Activated T-helper 2 cell treated with anti-CD3 and anti-CD28 coated beads, Interferon-gamma antibody, Interleukin-2, Interleukin-4, amounts not matched to agents 10 μg/mL and 5 μg/mL and 100 μg/mL, durations not matched to agents 14 hours and 24 hours and 36 hours (primary cell): ENCODE data around the gene MXI1. TPM values are rescaled to one million over a fixed set of nuclear protein-coding genes. Genes with fewer than 3 reads are reported as not detected.
A peak's percentile ranks its signal among the peaks of the same experiment; 100 is the strongest.

Source experiments
- DNase-seq: peaks from one replicate; pipeline ENCODE4 v3.0.0; 2021; ENCODE audit warnings: low spot score
- H3K27ac Mint-ChIP-seq: one replicate; pipeline ENCODE4 v1.8.0; 2021; ENCODE audit warnings: mixed read lengths
- H3K27me3 Mint-ChIP-seq: one replicate; pipeline ENCODE4 v1.8.0; 2021; ENCODE audit warnings: low read depth, mixed read lengths
- H3K36me3 Mint-ChIP-seq: one replicate; pipeline ENCODE4 v1.8.0; 2021; ENCODE audit warnings: low read depth, mixed read lengths
- H3K4me1 Mint-ChIP-seq: one replicate; pipeline ENCODE4 v1.8.0; 2021; ENCODE audit warnings: low read depth, mixed read lengths
- H3K4me3 Mint-ChIP-seq: one replicate; pipeline ENCODE4 v1.8.0; 2021; ENCODE audit warnings: low read depth, mild to moderate bottlenecking, moderate library complexity, mixed read lengths
- H3K9me3 Mint-ChIP-seq: one replicate; pipeline ENCODE4 v1.8.0; 2021; ENCODE audit warnings: mixed read lengths
- intact Hi-C: fragments of 100-400 bp; cut with micrococcal nuclease; formaldehyde crosslinking; loops from one replicate; pipeline ENCODE4 v1.15.1; 2023
- total RNA-seq: library from RNA; stranded (reverse); gene quantifications from 2 replicates; pipeline ENCODE4 v1.2.3, GENCODE V29; 2022

The MXI1 gene
- total RNA-seq, 1 donor from 2014 or later, result 14.6 TPM

DNA sequence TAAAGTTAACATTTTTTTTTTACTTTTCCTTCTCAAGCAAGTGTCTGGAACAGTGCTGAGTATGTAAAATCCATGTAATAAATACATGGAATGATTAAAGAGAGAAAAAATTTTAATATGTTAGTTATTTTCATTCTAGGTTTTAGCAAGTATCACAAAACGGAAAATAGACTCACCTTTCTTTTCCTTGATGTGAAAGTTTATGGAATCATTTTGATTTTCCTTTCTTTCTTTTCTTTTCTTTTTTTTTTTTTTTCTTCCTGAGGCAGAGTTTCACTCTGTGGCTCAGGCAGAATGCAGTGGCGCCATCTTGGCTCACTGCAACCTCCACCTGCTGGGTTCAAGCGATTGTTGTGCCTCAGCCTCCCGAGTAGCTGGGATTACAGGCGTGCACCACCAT lies 69.2 kb downstream of the MXI1 start:
- Mint-ChIP-seq H3K4me1 (peaks cover 13% of the 10 kb centered on the region), H3K36me3 (peaks cover 3% of the 10 kb centered on the region), H3K27me3 (peaks cover 44% of the 10 kb centered on the region), H3K9me3 (no peaks in the 10 kb centered on the region), H3K4me3 (no peak overlapping the region), H3K27ac (no peak overlapping the region)
- no peak for DNase-seq
- intact Hi-C loops, result loop anchor here (5.0 kb wide), 2 partner anchors 34 to 49 kb away; no protein-coding TSS in a partner anchor

GRCh38 chr10:110277591-110277990 lies 70.2 kb downstream of the MXI1 start:
- H3K9me3 Mint-ChIP-seq, result no peaks in the 10 kb centered on the region
- H3K27me3 Mint-ChIP-seq, result peaks cover 40% of the 10 kb centered on the region
- no peak overlapping the region for H3K4me3 Mint-ChIP-seq
- no peak for DNase-seq
- intact Hi-C loops, result loop anchor here (5.0 kb wide), 2 partner anchors 35 to 50 kb away; no protein-coding TSS in a partner anchor
- H3K4me1 Mint-ChIP-seq, result peaks cover 13% of the 10 kb centered on the region
- H3K27ac Mint-ChIP-seq, result no peak overlapping the region
- peaks cover 3% of the 10 kb centered on the region for H3K36me3 Mint-ChIP-seq

- intact Hi-C loops, result loop anchor here (1.0 to 5.0 kb wide), 4 partner anchors 36 to 141 kb away; partner anchors contain the start of gene MXI1
- H3K4me1 Mint-ChIP-seq, result peaks cover 8% of the 10 kb centered on the region
- no peak overlapping the region for H3K27ac Mint-ChIP-seq
- DNase-seq, result no peak
- H3K27me3 Mint-ChIP-seq, result peaks cover 33% of the 10 kb centered on the region
- peaks cover 3% of the 10 kb centered on the region for H3K36me3 Mint-ChIP-seq
- H3K4me3 Mint-ChIP-seq, result no peak overlapping the region
- H3K9me3 Mint-ChIP-seq, result no peaks in the 10 kb centered on the region
Observed at GRCh38 chr10:110278562-110279406, 71.4 kb downstream of the MXI1 start.

- intact Hi-C loops, result loop anchor here (1.0 to 5.0 kb wide), 4 partner anchors 37 to 142 kb away; partner anchors contain the start of gene MXI1
- H3K36me3 Mint-ChIP-seq, result peaks cover 5% of the 10 kb centered on the region
- H3K27me3 Mint-ChIP-seq, result peaks cover 31% of the 10 kb centered on the region
- H3K9me3 Mint-ChIP-seq, result no peaks in the 10 kb centered on the region
- peaks cover 8% of the 10 kb centered on the region for H3K4me1 Mint-ChIP-seq
- H3K4me3 Mint-ChIP-seq, result no peak overlapping the region
- H3K27ac Mint-ChIP-seq, result no peak overlapping the region
- peak; percentile 17 for DNase-seq
Observed at GRCh38 chr10:110279407-110279986, 72.1 kb downstream of the MXI1 start.

GRCh38 chr10:110284262-110284661 lies 76.9 kb downstream of the MXI1 start:
- H3K27ac Mint-ChIP-seq, result no peak overlapping the region

DNA sequence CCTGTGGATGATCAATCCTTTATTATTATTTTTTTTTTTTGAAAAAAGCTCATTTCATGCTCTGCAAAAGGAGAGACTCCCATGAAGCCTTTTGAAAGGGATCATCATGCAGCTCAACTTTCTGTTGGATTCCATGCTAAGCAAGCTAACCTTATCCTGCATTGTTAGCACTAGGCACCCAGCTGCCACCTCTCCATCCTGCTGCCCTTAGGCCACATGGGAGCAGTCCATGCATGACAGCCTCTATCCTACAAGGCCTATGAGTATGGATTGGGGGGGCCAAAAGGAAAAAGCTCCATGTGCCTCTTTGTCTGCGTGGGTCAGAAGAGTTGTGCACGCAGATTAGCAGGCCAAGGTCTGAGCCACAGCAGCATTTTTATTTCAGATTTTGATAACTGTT lies 78.1 kb downstream of the MXI1 start:
- H3K27ac Mint-ChIP-seq, result no peak overlapping the region
- no peaks in the 10 kb centered on the region for H3K4me1 Mint-ChIP-seq
- no peak overlapping the region for H3K4me3 Mint-ChIP-seq
- H3K27me3 Mint-ChIP-seq, result no peaks in the 10 kb centered on the region
- H3K36me3 Mint-ChIP-seq, result peaks cover 40% of the 10 kb centered on the region
- no peak for DNase-seq
- intact Hi-C loops, result no loop called here
- no peaks in the 10 kb centered on the region for H3K9me3 Mint-ChIP-seq

More at GRCh38 chr10:110284262-110284661, 76.9 kb downstream of the MXI1 start:
- DNase-seq, result no peak
- peaks cover 34% of the 10 kb centered on the region for H3K36me3 Mint-ChIP-seq
- intact Hi-C loops, result no loop called here
- H3K9me3 Mint-ChIP-seq, result no peaks in the 10 kb centered on the region
- H3K4me3 Mint-ChIP-seq, result no peak overlapping the region
- no peaks in the 10 kb centered on the region for H3K27me3 Mint-ChIP-seq
- H3K4me1 Mint-ChIP-seq, result peaks cover under 1% of the 10 kb centered on the region

GRCh38 chr10:110286841-110287240 lies 79.4 kb downstream of the MXI1 start:
- H3K36me3 Mint-ChIP-seq, result peaks cover 42% of the 10 kb centered on the region
- intact Hi-C loops, result no loop called here
- no peak for DNase-seq
- no peaks in the 10 kb centered on the region for H3K27me3 Mint-ChIP-seq
- no peaks in the 10 kb centered on the region for H3K9me3 Mint-ChIP-seq
- H3K4me3 Mint-ChIP-seq, result no peak overlapping the region
- H3K4me1 Mint-ChIP-seq, result no peaks in the 10 kb centered on the region
- H3K27ac Mint-ChIP-seq, result no peak overlapping the region

DNA sequence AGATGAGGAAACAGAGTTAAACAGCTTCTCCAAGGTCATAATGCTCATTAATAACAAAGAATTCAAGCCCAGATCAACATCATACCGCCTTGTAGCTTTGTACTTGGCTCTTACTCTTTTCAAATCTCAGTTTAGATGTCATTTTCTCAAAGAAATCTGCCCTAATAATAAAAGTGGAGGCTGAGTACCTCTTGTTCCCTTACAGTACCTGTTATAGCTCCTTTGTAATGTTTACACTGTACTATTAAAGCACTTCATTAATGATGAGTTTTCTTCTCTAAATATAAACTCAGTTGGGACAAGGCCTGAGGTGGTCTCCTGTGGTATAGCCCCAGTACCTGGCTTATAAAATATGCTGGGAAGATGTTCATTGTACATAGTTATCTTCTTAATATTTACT lies 89.6 kb downstream of the MXI1 start:
- intact Hi-C loops, result no loop called here
- Mint-ChIP-seq H3K36me3 (peaks cover 82% of the 10 kb centered on the region), H3K27ac (no peak overlapping the region), H3K4me1 (peaks cover 21% of the 10 kb centered on the region), H3K27me3 (no peaks in the 10 kb centered on the region), H3K4me3 (no peak overlapping the region), H3K9me3 (no peaks in the 10 kb centered on the region)
- DNase-seq, result no peak

DNA sequence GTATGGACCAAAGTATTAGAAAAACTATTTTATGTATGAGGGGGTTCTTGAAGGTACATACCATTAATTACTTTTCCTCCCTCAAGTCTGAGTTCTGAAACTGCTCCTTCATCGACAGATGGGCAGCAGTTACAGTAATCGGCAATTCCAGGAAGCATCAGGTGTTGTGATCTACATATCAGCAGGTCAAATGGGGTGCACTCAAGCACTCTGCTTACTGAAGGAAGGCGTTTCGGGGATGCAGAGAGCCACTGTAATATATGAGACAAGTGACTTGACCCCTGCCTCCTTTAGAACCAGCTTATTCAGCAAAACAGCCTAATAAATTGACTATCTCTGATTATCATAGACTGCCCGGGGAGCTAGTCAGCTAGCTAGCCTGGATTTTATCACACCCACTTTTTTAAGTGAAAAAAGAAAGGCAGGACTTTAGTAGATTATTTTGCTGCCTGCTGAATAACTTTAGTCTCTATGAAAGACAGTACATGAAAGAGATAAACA lies 93.1 kb downstream of the MXI1 start:
- no peak for DNase-seq
- H3K4me3 Mint-ChIP-seq, result no peak overlapping the region
- intact Hi-C loops, result loop anchor here (10.0 kb wide), 1 partner anchor 574 kb away; the partner anchor contains the start of gene PDCD4
- no peaks in the 10 kb centered on the region for H3K27me3 Mint-ChIP-seq
- peaks cover 73% of the 10 kb centered on the region for H3K36me3 Mint-ChIP-seq
- H3K4me1 Mint-ChIP-seq, result peaks cover 40% of the 10 kb centered on the region
- no peak overlapping the region for H3K27ac Mint-ChIP-seq
- no peaks in the 10 kb centered on the region for H3K9me3 Mint-ChIP-seq

DNA sequence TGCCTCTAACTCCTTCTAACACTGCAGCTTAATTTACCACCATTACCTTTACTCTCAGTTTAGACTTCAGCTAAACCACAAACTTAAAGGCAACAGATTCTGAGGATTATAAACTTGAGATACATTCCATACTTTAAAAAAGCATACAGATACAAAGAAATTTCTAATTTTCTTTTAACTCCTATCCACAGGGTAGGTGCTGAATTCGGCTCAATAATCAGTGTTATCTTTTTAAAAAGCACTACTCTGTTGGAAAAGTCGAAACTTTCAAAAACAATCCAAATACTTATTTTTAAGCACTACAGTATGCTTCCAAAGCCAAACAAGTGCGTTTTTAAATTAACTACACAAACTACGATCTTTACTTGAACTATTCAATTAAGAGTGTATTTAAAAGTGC lies 96.3 kb downstream of the MXI1 start:
- H3K4me3 Mint-ChIP-seq, result peak overlapping the region; percentile 88
- DNase-seq, result no peak
- intact Hi-C loops, result loop anchor here (2.0 to 10.0 kb wide), 3 partner anchors 77 to 571 kb away; partner anchors contain the start of gene PDCD4
- peak overlapping the region; percentile 75 for H3K27ac Mint-ChIP-seq
- H3K36me3 Mint-ChIP-seq, result peaks cover 43% of the 10 kb centered on the region
- peaks cover 38% of the 10 kb centered on the region for H3K4me1 Mint-ChIP-seq
- no peaks in the 10 kb centered on the region for H3K9me3 Mint-ChIP-seq
- H3K27me3 Mint-ChIP-seq, result no peaks in the 10 kb centered on the region

DNA sequence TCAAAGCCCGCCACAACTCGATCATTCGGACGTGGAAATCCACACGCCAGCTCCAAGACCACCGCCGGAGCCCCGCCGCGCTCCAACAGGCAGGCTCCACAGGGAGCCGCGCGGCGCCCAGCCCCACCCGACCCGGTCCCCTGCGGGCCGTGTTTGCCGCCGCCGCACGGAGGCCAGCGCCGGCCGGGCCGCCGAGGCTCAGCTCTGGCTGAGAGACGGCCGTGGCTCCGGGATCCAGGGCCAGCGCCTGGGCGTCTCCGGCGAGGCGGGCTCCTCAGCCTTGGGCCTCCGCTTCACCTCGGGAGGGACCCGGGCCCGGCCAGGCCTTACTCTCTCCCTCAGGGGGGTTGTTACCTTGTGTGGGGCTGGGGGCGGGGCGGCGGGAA lies 97.0 kb downstream of the MXI1 start:
- Mint-ChIP-seq H3K9me3 (no peaks in the 10 kb centered on the region), H3K27ac (peak overlapping the region; percentile 94), H3K4me3 (peak overlapping the region; percentile 93), H3K36me3 (peaks cover 36% of the 10 kb centered on the region), H3K27me3 (no peaks in the 10 kb centered on the region), H3K4me1 (peaks cover 36% of the 10 kb centered on the region)
- intact Hi-C loops, result loop anchor here (2.0 to 10.0 kb wide), 3 partner anchors 78 to 570 kb away; partner anchors contain the start of gene PDCD4
- DNase-seq, result no peak

- H3K9me3 Mint-ChIP-seq, result no peaks in the 10 kb centered on the region
- H3K27me3 Mint-ChIP-seq, result no peaks in the 10 kb centered on the region
- peak within 1 kb of the TSS; percentile 93 for H3K4me3 Mint-ChIP-seq
- peaks cover 35% of the 10 kb centered on the region for H3K36me3 Mint-ChIP-seq
- peak; percentile 97 for DNase-seq
- H3K4me1 Mint-ChIP-seq, result peaks cover 37% of the 10 kb centered on the region
- intact Hi-C loops, result loop anchor here (1.0 to 10.0 kb wide), 5 partner anchors 78 to 612 kb away; partner anchors contain the start of genes BBIP1, PDCD4, SHOC2 and SMC3
- H3K27ac Mint-ChIP-seq, result peak within 1 kb of the TSS; percentile 94
Observed at GRCh38 chr10:110304780-110305421, 97.5 kb downstream of the MXI1 start, which contains the start of gene SMNDC1. Gene SMNDC1 (minus strand): TSS chr10:110304920. CDS start chr10:110303587, 1,333 bp downstream.
